HG02588 (cell line): ENCODE measurements around the gene LEMD1.
"Not testable (repeated sequence)": the region's sequence is repeated elsewhere in the genome, so short reads cannot be mapped to it uniquely, and the experiment has no call there.

Source experiments
- ATAC-seq: cut with Tn5 transposase; IDR thresholded peaks from one replicate; pipeline ENCODE4 v1.9.1; 2021; ENCODE audit warnings: mild to moderate bottlenecking, moderate library complexity; ENCODE audit not compliant: unreplicated experiment

LEMD1 gene

DNA sequence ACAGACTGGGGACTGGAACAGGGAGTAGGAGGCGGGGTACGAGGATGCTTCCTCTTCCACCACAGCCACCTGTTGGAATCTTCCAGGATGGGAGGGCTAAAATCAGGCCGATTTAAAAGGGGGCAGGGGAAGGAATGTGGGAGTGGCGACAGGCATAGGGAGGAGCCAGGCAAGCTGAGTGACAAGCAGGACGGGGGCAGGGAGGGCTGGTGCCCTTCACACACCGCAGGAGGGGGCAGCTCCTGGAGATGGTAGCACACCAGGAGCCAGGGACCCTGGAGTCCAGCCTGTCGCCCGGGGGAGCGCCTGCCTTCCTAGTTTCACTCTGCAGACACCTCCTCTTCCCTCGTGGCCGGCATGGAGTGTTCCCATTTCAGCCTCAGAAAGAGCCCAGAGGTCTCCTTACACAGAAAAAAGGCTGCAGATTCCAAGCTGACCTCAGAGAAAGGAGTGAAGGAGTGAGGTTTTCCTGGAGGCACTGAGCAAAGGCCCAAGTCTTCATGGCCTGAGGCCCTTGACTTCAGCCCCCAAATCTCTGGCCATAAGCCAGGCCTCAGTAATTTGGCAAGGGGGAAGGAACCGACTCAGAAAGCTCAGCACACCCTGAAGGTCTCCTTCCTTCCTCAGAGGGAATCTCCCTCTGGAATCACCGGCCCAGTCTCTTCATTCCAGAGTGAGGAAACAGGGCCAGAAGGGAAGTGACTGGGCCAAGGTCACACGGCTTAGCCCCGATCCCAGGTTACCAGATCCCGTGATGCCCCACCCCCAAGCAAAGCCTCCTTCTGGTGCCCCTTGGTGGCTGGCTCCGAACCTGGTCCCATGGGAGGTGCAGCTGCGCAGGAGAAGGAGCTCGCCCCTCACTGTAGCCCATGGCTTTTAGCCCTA lies 25.8 kb upstream of the LEMD1 start:
- no peak for ATAC-seq

GRCh38 chr1:205446828-205447227 lies 25.0 kb upstream of the LEMD1 start:
- no peak for ATAC-seq

GRCh38 chr1:205445646-205445935 lies 23.7 kb upstream of the LEMD1 start:
- ATAC-seq, result no peak

DNA sequence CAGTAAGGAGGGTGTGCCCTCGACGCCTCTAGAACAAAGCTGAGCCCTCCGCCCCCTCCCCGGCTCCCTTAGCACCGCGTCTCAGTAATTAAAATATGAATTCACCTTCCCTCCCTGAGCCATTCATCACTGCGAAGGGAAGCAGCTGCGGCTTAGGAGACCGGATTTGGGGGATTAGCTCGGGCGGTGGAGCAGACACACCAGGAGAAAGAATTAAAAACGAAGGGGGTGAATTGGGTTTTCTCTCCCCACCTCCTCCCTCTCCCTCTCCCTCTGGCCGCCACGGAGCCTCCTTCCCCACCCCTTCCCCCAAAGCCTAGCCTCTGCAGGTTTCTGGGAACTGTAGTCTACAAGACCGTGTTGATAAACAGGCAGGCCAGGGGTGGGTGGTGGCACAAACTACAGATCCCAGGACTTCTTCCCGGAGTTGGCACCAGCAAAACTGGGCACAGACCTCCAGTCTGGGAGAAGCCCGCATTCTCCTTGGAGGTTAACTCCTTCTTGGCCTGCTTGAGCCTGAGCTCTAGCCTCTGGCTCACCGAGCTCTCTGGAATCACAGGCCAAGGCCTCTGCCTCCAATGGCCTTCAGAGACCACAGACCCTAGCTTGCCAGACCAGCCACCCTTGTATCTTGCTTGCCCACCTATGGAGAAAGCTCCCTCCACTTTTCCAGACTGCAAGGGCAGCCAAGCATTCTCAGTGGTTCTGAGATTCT lies 23.2 kb upstream of the LEMD1 start:
- ATAC-seq, result no peak

DNA sequence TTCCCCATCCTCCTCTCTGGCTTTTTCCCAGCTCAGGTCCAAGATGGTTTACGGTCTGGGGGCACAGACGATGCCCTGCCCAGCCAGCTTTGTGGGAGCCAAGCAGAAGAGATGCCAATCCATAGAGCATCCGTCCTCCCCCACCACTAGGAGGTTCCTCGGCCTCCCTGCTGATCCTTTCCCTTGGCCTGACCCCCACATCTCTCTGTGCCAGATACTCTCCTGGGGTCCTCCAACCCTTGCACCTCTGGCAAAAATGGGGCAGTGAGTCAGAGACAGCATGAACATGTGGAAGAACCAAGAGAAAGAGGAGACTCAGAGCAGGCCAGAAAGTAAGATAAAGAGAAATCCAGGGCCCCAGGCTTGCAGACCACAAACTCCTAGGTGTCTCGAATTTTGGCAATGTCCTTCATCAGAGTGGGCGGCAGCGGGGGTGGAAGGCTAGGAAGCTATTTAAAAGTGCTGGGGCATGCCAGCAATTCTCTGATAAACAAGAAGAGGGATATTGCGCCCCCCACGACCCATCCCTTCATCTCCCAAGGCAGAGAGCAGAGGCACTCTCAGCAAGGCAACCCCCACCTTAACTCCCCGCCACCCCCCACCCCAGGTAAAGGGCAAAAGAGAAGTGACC lies 22.6 kb upstream of the LEMD1 start:
- no peak for ATAC-seq

GRCh38 chr1:205443585-205444299 lies 21.9 kb upstream of the LEMD1 start:
- no peak for ATAC-seq

DNA sequence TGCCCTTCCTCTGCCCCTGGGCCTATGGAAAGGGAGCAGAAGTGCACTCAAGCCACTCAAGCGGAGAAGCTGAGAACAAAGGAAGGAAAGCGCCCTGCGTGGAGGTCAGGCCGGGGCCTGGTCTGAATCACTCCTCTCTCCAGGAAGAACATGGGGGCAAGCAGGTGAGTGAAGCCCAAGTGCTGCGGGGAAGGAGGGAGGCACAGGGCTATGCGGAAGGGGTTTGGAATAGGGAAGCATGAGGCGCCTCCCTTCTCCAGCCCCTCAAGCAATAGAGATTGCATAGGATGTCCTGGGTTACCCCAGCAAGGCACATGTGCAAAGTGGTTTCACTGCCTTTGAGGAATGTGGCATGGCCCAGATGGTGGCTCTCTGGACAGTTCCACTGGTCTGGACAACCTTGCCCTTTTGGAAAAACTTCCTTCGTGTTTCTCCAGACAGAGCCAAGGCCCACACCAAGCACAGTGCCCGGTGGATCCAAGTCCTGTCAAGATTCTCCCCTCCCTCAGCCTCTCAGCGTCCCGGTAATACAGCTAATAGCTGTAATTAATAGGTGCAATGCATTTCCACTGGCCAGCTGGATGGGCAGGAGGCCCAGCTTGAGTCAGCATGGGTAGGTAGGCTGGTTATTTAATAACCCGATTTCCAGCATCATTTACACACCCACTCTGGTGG lies 20.3 kb upstream of the LEMD1 start:
- no peak for ATAC-seq

GRCh38 chr1:205441716-205442050 lies 19.8 kb upstream of the LEMD1 start:
- no peak for ATAC-seq

DNA sequence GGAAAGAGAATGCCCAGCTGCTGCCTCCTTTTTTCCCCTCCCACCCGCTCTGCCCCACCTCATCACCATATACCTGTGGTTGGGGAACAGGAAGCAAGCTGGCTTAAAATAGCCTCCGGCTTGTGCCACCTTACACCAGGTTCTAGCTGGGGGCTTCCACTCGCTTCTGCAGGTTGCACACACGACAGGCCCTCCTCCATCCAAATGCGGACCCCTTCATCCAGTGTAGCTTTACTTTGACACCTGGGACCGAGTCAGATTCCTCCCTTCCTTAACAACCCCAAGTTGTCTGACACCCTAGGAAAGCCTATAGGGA lies 19.4 kb upstream of the LEMD1 start:
- ATAC-seq, result no peak

GRCh38 chr1:205440476-205441317 lies 18.8 kb upstream of the LEMD1 start:
- peak; percentile 71 for ATAC-seq

- no peak for ATAC-seq
These were observed 18.2 kb upstream of the LEMD1 start for GRCh38 chr1:205440121-205440475.

- no peak for ATAC-seq
These were observed 16.6 kb upstream of the LEMD1 start for GRCh38 chr1:205438213-205439158.

- no peak for ATAC-seq
These were observed 15.7 kb upstream of the LEMD1 start for GRCh38 chr1:205437570-205437969.

- no peak for ATAC-seq
These were observed 15.0 kb upstream of the LEMD1 start for GRCh38 chr1:205436776-205437410.

DNA sequence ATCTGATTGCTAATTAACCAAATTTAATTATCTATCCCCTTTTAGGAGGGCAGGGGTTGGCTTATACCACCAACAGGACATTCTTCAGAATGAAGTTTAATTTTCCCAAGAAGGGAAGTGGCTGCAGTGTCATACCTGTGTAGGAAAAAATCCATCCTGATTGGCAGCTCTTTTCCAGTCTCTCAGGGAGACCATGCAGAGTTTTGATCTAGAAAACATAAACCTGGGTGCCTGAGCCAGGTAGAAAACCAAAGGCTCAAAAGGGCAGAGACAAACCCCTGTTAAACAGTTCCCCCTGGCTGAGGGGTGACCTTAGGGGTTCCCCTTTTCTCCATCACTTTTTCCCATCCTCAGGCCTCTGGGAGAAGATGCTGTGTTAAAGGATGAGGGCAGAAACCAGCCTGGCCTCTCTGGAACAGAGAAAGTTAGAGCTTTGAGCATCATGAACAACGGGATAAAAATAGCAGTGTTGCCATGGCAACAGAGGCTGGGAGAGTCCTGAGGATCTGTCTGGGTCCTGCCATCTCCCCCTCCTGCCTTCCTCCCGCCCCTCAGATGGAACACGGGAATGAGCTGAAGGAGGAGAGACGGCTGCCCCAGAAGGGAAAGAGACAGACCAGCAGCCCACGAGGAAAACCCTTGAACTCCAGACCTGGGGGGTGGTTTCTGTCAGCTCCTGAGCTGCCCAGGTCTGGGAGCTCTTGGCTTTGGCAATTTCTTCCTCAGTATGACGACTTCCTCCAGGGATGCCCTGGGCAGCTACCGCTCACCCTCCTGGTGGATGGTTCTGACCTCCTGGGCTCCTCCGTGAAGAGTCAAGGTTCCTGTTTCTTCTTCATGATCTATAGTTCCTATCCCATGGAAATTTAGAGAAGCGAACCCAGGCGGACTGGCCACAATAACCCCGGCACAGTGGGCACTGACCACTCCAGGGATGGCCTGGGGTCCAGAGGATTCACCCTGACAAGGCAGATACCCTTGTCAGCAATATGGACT lies 14.0 kb upstream of the LEMD1 start:
- no peak for ATAC-seq

DNA sequence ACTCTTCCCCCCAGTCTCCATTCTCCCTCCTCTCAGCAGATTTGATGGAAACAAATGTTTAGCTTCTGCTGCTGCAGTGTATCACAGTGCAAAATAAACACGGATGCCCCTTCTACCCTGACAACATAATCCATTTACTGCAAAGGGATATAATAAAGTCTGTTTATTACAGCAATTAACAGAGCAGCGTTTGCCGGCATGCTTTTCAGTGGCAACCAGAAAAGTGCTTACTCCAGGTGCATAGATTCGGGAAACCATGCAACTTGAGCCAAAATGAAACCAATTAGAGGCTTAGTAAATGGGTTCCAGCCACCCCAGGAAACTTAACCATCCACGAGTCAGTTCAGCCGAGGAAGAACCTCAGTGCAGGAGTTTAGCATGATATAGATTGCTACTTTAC lies 12.9 kb upstream of the LEMD1 start:
- ATAC-seq, result no peak

GRCh38 chr1:205432692-205433091 lies 10.8 kb upstream of the LEMD1 start:
- not testable (repeated sequence) for ATAC-seq

- ATAC-seq, result no peak
These were observed 10.3 kb upstream of the LEMD1 start for GRCh38 chr1:205432116-205432515.
